SW 1271 (cell line): Measurements from ENCODE around the gene SLC29A4.
"Not testable (repeated sequence)": the region's sequence is repeated elsewhere in the genome, so short reads cannot be mapped to it uniquely, and the experiment has no call there.

ENCODE experiments used
- DNase-seq, 2 experiments: peaks; one replicate each; lab custom pipeline; 2025; lab: John Stamatoyannopoulos, UW

SLC29A4 gene, protein sequence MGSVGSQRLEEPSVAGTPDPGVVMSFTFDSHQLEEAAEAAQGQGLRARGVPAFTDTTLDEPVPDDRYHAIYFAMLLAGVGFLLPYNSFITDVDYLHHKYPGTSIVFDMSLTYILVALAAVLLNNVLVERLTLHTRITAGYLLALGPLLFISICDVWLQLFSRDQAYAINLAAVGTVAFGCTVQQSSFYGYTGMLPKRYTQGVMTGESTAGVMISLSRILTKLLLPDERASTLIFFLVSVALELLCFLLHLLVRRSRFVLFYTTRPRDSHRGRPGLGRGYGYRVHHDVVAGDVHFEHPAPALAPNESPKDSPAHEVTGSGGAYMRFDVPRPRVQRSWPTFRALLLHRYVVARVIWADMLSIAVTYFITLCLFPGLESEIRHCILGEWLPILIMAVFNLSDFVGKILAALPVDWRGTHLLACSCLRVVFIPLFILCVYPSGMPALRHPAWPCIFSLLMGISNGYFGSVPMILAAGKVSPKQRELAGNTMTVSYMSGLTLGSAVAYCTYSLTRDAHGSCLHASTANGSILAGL

DNA sequence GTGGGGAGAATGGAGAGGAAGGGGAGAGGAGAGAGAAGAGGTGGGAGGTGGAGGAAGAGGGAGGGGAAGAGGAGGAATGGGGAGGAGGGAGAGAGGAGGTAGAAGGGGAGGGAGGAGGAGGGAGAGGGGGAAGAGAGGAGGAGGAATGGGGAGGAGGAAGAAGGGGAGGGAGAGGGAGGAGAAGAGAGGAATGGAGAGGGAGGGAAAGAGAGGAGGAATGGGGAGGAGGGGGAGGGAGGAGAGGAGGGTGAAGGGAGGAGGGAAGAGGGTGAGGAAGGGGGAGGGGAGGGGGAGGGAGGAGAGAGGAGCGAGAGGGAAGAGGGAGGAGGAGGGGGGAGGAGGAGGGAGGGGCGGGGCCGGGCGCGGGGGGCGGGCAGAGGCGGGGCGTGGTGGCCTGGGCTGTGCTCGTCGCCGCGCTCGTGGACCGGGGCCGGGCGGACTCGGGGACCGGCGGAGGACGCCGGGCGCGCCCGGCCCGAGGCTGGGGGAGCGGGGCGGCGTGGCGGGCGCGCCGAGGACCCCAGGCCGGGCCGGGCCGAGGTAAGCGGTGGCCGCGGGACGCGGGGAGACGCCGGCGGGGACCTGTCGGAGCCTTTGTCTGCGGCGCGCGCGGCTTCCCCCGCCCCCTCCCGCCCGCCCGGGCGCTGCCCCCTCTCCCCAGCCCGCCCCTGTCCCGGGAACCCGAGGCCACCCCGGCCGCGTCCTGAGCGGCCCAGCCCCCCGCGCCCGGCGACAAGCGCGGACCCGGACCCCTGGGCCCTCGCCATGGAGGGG lies at the start of gene SLC29A4:
TSS of gene SLC29A4 (plus strand) at position 401 of the 774 bp plus-strand sequence. CDS start 4,874 bp downstream, outside the sequence.
- peak in 1 of 2 experiments; percentile 25 for DNase-seq

DNA sequence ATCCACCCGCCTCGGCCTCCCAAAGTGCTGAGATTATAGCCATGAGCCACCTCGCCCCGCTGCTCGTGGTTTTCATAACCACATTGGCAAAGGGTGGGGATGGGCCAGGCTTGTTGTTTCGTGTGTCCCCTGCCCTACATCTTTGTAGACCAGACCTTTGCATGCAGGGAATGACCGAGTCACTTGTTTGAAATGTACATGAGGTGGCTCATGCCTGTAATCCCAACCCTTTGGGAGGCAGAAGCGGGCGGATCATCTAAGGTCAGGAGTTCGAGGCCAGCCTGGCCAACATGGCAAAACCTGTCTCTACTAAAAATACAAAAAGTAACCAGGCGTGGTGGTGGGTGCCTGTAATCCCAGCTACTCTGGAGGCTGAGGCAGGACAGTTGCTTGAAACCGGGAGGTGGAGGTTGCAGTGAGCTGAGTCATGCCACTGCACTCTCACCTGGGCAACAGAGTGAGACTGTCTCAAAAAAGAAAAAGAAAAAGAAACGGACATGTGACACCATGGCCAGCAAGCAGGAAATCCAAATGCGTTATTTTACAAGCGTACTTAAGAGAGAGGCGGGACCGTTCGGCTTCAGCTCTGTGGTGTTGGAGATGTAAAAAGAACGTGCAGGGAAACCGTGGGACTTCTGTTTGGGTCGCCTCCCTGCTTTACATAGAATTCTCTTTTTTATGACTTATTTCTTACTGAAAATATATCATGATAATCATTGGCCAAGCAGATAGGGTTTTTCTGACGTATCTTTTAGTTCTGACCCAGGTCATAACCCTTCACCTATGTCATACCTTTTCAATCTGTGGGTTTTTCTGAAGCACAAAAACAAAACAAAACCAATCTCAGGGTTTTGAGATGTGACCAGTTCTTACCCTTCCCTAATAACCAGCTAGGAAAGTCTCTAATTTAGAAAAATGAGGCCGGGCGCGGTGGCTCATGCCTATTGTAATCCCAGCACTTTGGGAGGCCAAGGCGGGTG lies 47.6 kb upstream of the SLC29A4 start:
- no peak for DNase-seq

GRCh38 chr7:5237286-5237685 lies 45.5 kb upstream of the SLC29A4 start:
- peak in 1 of 2 experiments; percentile 18 for DNase-seq

DNA sequence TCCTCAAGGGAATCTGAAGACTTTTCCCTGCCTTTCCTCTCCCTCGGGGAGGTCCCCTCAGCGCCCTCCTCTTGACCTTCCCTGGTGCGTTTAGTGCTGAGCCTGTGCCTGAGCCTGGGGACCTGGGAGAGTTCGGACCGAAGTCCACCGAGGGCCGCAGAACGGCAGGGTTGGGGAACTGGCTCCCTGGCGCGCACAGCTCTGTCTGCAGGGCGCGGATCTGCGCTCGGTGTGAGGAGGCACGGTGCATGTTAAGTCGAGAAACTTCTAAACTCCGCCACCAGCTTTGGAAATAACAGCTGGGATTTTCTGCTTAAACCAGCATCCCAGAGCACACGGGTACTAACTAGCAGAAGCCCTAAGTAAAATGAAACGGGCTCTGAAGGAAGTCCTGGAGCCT lies 44.2 kb upstream of the SLC29A4 start:
- no peak for DNase-seq

- no peak for DNase-seq
Observed at GRCh38 chr7:5243261-5243660, 39.5 kb upstream of the SLC29A4 start.

DNA sequence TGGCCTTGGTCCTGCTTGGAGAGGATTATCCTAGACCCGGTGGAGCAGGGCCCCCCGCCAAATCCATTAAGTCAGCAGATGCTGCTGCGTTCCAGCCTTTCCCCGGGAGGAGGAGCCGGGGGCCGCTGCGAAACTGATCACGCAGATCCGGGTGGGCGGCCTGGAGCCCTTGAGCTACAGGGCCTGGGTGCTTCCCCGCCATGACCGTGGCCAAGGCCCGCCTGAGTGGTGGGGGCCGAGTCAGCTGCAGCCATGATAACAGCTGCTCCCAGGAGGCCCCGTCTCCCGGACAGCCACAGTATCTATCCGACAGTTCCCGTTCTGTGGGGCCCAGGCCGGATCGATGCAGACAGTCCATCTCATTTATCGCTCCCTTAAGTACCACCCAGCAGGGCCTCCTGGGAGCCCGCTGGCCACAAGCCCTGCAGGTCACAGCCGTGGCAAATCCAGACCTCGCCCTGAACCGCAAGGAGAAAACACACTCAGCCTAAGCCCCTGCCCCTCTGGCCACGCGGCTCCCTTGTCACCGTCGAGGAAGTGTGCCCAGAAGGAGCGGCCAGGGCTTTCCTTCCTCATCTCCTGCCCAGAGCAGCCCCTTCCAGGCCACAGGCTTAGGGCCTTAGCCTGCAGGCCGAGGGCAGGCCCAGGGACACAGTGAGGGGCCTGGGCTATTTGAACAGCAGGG lies 34.4 kb upstream of the SLC29A4 start:
- DNase-seq, result no peak

GRCh38 chr7:5250787-5251186 lies 32.0 kb upstream of the SLC29A4 start:
- not testable (repeated sequence) for DNase-seq

DNA sequence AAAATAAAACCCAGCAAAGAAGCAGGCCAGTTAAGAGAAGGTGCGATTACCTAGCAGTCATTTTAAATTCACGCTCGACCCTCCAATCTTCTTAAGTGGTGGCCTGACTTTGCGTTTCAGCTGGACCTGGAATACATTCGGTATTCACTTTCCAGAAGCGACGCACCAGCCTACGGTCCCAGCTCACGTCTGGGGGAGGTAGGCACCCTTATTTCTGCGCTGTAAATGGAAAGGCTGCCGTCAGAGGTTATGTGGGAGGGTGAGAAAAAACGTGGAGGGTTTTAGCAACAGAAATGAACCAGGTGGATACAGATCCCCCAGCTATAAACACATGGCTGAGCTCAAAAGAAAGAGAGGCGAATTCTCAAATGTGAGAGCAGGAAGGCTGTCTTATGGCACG lies 29.2 kb upstream of the SLC29A4 start:
- DNase-seq, result not testable (repeated sequence)

DNA sequence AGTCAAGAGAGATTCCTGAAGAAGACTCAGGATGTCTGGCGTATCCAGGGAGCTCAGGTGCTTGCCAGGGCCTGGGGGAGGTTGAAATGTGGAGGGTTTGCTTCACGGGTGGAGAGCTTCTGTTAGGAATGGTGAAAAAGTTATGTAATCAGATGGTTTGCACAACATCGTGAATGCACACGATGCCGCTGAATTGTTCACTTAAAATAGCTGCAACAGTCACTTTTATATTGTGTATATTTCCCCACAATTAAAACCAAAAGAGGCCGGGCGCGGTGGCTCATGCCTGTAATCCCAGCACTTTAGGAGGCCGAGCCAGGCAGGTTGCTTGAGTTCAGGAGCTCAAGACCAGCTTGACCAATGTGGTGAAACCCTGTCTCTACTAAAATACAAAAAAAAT lies 28.4 kb upstream of the SLC29A4 start:
- DNase-seq, result not testable (repeated sequence)

DNA sequence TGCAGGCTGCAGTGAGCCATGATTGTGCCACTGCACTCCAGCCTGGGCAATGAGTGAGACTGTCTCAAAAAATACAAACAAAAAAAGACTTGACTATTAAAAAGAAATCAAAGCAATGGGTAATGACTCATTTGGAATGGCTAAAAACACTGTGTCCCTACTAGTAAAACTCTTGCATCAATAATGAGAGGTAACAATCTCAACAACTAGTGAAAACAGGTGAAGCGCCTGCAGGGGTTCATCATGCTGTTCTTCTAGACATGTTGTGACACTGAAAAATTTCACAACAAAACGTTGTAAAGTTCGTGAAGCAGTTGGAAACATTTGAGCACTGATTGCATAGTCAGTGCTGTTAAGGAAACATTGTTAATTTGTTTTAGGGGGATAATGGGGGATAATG lies 26.9 kb upstream of the SLC29A4 start:
- DNase-seq, result no peak

DNA sequence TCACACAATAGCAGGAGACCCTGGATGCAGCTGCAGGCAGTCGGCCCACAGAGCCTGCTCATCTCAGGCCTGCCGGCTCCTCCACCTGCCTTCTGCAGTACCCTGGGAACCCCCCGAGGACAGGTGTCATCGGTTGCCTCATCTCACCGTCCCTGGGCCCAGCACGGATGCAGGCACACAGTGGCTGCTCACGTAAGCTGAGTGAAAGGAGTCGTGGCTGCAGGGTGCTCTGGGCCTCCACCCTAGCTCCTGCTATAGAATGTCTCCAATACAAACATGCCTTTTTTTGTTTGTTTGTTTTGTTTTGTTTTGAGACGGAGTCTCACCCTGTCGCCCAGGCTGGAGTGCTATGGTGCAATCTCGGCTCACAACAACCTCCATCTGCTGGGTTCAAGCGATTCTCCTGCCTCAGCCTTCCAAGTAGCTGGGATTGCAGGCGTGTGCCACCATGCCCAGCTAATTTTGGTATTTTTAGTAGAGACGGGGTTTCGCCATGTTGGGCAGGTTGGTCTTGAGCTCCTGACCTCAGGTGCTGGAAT lies 22.1 kb upstream of the SLC29A4 start:
- not testable (repeated sequence) for DNase-seq

- DNase-seq, result not testable (repeated sequence)
Observed at GRCh38 chr7:5263066-5263465, 19.7 kb upstream of the SLC29A4 start.

DNA sequence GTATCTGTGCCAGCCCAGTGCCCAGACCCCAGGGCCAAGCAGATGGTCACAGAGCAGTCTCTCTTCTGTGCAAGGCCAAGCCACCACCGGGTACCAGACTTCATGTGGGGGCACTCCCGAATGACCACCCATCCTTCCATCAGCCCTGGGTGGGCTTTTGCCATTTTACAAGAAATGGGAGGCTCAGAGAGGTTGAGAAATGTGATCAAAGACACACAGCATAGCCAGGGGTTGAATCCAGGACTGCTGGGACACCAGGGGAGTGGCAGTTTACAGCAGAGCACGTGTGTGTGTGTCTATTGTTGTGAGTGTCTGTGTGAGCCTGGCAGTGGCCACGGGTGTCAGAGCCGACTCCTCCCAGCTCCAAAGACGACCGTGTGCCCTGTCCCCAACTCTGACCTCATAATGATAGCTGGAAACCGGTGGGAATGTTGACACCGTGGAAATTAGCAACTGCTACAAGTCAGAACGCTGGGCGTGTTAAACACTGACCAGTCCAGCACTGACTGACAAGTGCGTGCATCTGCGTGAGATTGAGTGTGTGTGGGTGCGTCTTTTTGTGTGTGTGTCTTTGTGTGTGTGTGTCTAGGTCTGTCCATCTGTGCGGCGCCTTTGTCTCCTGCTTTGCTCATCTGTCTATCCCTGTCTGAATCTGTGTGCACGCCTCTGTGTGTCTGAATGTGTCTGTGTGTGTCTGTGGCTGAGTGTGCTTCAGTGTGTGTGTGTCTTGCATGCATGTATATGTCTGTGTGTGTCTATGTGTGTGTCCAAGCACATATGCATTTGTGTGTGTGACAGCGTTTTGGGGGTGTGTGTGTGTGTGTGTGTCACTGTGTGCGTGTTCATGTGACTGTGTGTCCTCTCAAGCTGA lies 17.2 kb upstream of the SLC29A4 start:
- DNase-seq, result no peak

DNA sequence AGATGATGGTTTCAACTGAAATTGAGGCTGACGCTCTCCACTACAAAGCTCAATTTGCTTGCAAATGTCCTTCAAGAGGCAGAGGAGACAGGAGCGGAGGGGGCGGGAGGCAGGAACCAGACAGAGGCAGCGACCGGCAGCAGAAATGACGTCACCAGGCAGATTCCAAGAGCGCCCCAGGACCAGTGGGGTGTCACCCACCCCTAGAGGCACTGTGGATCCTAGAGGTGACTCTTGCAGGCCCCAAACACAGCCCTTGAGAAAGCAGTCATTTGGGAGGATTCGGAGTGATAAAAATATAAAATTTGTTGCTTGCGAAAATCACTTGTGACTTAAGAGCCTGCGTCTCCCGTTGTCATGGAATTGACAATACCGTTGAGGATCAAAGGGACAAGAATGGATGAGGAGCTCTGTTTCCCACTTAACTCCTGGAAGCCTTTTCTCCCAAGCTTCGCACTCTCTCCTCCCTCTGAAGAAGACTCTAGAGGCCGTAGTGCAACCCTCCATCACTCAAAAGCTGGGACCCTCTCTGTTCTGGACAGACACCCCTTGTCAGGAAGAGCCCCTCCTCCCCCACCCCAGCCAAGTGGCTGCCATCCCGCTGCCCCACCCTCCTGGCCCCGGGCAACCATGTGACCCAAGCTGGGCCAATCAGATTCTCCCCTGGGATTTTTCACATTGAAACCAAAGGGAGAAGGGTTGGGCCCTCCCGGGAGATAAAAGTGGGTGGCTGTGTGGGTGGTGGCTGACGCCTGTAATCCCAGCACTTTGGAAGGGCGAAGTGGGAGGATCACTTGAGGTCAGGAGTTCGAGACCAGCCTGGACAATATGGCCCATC lies 16.3 kb upstream of the SLC29A4 start:
- DNase-seq, result no peak

DNA sequence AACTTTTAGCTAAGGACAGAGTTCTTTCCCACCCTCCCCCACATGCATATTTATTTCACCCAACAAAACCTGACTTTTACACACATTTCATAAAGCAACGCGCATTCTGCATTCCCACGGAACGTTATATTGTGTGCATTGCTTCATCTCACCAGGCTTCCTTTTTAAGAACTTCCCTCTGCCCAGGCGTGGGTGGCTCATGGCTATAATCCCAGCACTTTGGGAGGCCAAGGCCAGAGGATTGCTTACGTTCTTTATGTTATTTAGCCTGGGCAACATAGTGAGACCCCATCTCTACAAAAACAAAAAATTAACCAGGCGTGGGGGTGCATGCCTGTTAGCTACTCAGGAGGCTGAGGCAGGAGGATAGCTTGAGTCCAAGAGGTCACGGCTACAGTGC lies 14.9 kb upstream of the SLC29A4 start:
- DNase-seq, result not testable (repeated sequence)

- DNase-seq, result not testable (repeated sequence)
Observed at GRCh38 chr7:5269992-5270657, 12.6 kb upstream of the SLC29A4 start.

DNA sequence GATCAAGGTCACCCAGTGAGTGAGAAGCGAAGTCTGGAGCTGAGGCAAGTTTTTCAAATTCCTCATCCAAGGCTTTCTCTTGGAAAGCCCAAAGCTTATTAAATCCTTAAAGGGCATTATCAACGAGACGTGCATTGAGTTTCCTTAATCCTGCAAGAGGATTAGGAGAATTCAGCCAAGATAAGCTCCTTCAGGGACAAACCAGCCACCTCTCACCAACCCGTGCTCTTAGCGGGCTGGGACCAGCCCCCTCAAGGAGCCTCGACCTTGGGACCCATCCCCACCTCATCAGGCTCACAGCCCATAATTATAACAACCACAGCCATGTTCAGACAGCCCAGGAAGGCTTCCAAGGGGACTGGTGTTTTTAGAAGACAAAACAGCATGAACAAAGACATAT lies 12.0 kb upstream of the SLC29A4 start:
- DNase-seq, result no peak

GRCh38 chr7:5273831-5274405 lies 8.8 kb upstream of the SLC29A4 start:
- DNase-seq, result not testable (repeated sequence)
